Cardiac ventricle fibroblast (primary cell): Measurements from ENCODE around the gene LRIG1. TPM values are rescaled to one million over a fixed set of nuclear protein-coding genes. Genes with fewer than 3 reads are reported as not detected.

Source experiments
- total RNA-seq: library from RNA; depleted of rRNA; stranded (reverse); fragments of >200 nt; gene quantifications from 2 replicates; pipeline ENCODE4 v1.2.3, GENCODE V29; 2015

LRIG1 gene
- 6.6 and 7.2 TPM in 2 replicates for total RNA-seq

GRCh38 chr3:66500576-66501482 lies at the start of gene LRIG1:
Gene LRIG1 (minus strand): TSS chr3:66501022. CDS start chr3:66500407, 615 bp downstream.

